HG02798 (cell line): ENCODE measurements around the gene SIGLEC5.
"Not testable (repeated sequence)": the region's sequence is repeated elsewhere in the genome, so short reads cannot be mapped to it uniquely, and the experiment has no call there.

Source experiments
- ATAC-seq: cut with Tn5 transposase; IDR thresholded peaks from one replicate; pipeline ENCODE4 v1.9.1; 2021; ENCODE audit warnings: mild to moderate bottlenecking; ENCODE audit not compliant: unreplicated experiment, poor library complexity

Gene SIGLEC5

GRCh38 chr19:51630315-51630714 is at the start of gene SIGLEC5:
SIGLEC5 (minus strand) TSS chr19:51630401; CDS start chr19:51630335, 66 bp downstream.
- not testable (repeated sequence) for ATAC-seq

- no peak for ATAC-seq
Measured at GRCh38 chr19:51676566-51677083, 46.4 kb upstream of the SIGLEC5 start.

- not testable (repeated sequence) for ATAC-seq
Measured at GRCh38 chr19:51675911-51676565, 45.8 kb upstream of the SIGLEC5 start.

- no peak for ATAC-seq
Measured at GRCh38 chr19:51668216-51668615, 38.0 kb upstream of the SIGLEC5 start.

GRCh38 chr19:51664997-51665396 is 34.8 kb upstream of the SIGLEC5 start:
- no peak for ATAC-seq

GRCh38 chr19:51664131-51664530 is 33.9 kb upstream of the SIGLEC5 start:
- no peak for ATAC-seq

- ATAC-seq = no peak
Measured at GRCh38 chr19:51663650-51664049, 33.4 kb upstream of the SIGLEC5 start.

- ATAC-seq = no peak
Measured at GRCh38 chr19:51660975-51661600, 30.9 kb upstream of the SIGLEC5 start.

GRCh38 chr19:51654783-51655182 is 24.6 kb upstream of the SIGLEC5 start:
- ATAC-seq = no peak

GRCh38 chr19:51653162-51653561 is 23.0 kb upstream of the SIGLEC5 start:
- no peak for ATAC-seq

- ATAC-seq = no peak
Measured at GRCh38 chr19:51652266-51652665, 22.1 kb upstream of the SIGLEC5 start.

GRCh38 chr19:51651216-51651846 is 21.1 kb upstream of the SIGLEC5 start:
- no peak for ATAC-seq

GRCh38 chr19:51647318-51647717 is 17.1 kb upstream of the SIGLEC5 start:
- ATAC-seq = no peak

- ATAC-seq = not testable (repeated sequence)
Measured at GRCh38 chr19:51646730-51647129, 16.5 kb upstream of the SIGLEC5 start, which contains the start of gene SIGLEC14. SIGLEC14 (minus strand) TSS chr19:51646825; CDS start chr19:51646759, 66 bp downstream.

GRCh38 chr19:51644636-51645271 is 14.6 kb upstream of the SIGLEC5 start:
- no peak for ATAC-seq

GRCh38 chr19:51641648-51642047 is 11.4 kb upstream of the SIGLEC5 start:
- no peak for ATAC-seq

- no peak for ATAC-seq
Measured at GRCh38 chr19:51640386-51640785, 10.2 kb upstream of the SIGLEC5 start.

GRCh38 chr19:51639916-51640315 is 9.7 kb upstream of the SIGLEC5 start:
- no peak for ATAC-seq

- ATAC-seq = no peak
Measured at GRCh38 chr19:51637362-51637978, 7.3 kb upstream of the SIGLEC5 start.

- no peak for ATAC-seq
Measured at GRCh38 chr19:51632126-51632525, 1.9 kb upstream of the SIGLEC5 start.
